DND-41 (cell line): ENCODE results near the gene ATP8A2.

Experiments
- CTCF ChIP-seq: IDR thresholded peaks from 2 replicates; pipeline ENCODE4 v1.5.1; 2012; ENCODE audit warnings: borderline replicate concordance, low read length, moderate library complexity, mild to moderate bottlenecking; ENCODE audit not compliant: poor library complexity, severe bottlenecking; ENCODE audit errors: extremely low read depth
- EZH2 ChIP-seq: IDR thresholded peaks from 3 replicates; pipeline ENCODE4 v1.6.1; 2012; ENCODE audit warnings: borderline replicate concordance, low read depth, mild to moderate bottlenecking, moderate library complexity, low read length, inconsistent platforms; ENCODE audit not compliant: severe bottlenecking

- TF ChIP-seq CTCF (no peak), EZH2 (no peak)
These were observed 690.2 kb downstream of the ATP8A2 start for GRCh38 chr13:26061947-26062346.
